HEK293 (cell line): ENCODE measurements around the gene NPTX1.

Experiments used
- GLIS2 ChIP-seq: fragments of 450-650 bp; formaldehyde crosslinking; IDR thresholded peaks from 2 replicates; pipeline ENCODE4 v1.5.1; 2016; ENCODE audit warnings: missing biosample characterization, missing genetic modification characterization
- HOXA7 ChIP-seq: sonication (generic); formaldehyde crosslinking; IDR thresholded peaks from 2 replicates; pipeline ENCODE4 v1.8.1; 2022; ENCODE audit warnings: missing genetic modification reagents, borderline replicate concordance
- MZF1 ChIP-seq: fragments of 450-650 bp; formaldehyde crosslinking; IDR thresholded peaks from 2 replicates; pipeline ENCODE4 v1.5.1; 2017; ENCODE audit warnings: missing biosample characterization, missing genetic modification characterization, borderline replicate concordance
- OSR2 ChIP-seq: fragments of 450-650 bp; formaldehyde crosslinking; IDR thresholded peaks from 2 replicates; pipeline ENCODE4 v1.5.1; 2016; ENCODE audit warnings: missing biosample characterization, missing genetic modification characterization
- PRDM1 ChIP-seq: fragments of 450-650 bp; formaldehyde crosslinking; IDR thresholded peaks from 2 replicates; pipeline ENCODE4; 2016; ENCODE audit warnings: missing biosample characterization, missing genetic modification characterization
- PRDM6 ChIP-seq: fragments of 450-650 bp; formaldehyde crosslinking; IDR thresholded peaks from 2 replicates; pipeline ENCODE4 v1.5.1; 2017; ENCODE audit warnings: missing biosample characterization, missing genetic modification characterization
- REPIN1 ChIP-seq: fragments of 450-650 bp; formaldehyde crosslinking; IDR thresholded peaks from 2 replicates; pipeline ENCODE4 v1.5.1; 2017; ENCODE audit warnings: missing biosample characterization, missing genetic modification characterization, low read depth
- REST ChIP-seq: fragments of 450-650 bp; formaldehyde crosslinking; IDR thresholded peaks from 2 replicates; pipeline ENCODE4 v1.5.1; 2016; ENCODE audit warnings: missing biosample characterization, missing genetic modification characterization
- SP2 ChIP-seq: fragments of 450-650 bp; formaldehyde crosslinking; IDR thresholded peaks from 2 replicates; pipeline ENCODE4 v1.5.1; 2016; ENCODE audit warnings: missing biosample characterization, missing genetic modification characterization
- ZEB2 ChIP-seq: fragments of 450-650 bp; formaldehyde crosslinking; IDR thresholded peaks from 2 replicates; pipeline ENCODE4 v1.5.1; 2016; ENCODE audit warnings: missing biosample characterization, missing genetic modification characterization
- ZNF157 ChIP-seq: fragments of 450-650 bp; formaldehyde crosslinking; IDR thresholded peaks from 2 replicates; pipeline ENCODE4 v1.5.1; 2016; ENCODE audit warnings: missing biosample characterization, missing genetic modification characterization
- ZNF214 ChIP-seq: fragments of 450-650 bp; formaldehyde crosslinking; IDR thresholded peaks from 2 replicates; pipeline ENCODE4 v1.5.1; 2017; ENCODE audit warnings: missing biosample characterization, mild to moderate bottlenecking, missing genetic modification characterization, borderline replicate concordance
- ZNF239 ChIP-seq: fragments of 450-650 bp; formaldehyde crosslinking; IDR thresholded peaks from 2 replicates; pipeline ENCODE4 v1.5.1; 2016; ENCODE audit warnings: missing biosample characterization, missing genetic modification characterization
- ZNF311 ChIP-seq: fragments of 450-650 bp; formaldehyde crosslinking; IDR thresholded peaks from 2 replicates; pipeline ENCODE4 v1.5.1; 2017; ENCODE audit warnings: missing biosample characterization, missing genetic modification characterization, borderline replicate concordance
- ZNF354C ChIP-seq: fragments of 450-650 bp; formaldehyde crosslinking; IDR thresholded peaks from 2 replicates; pipeline ENCODE4 v1.5.1; 2016; ENCODE audit warnings: missing biosample characterization, missing genetic modification characterization, low read depth, borderline replicate concordance
- ZNF37A ChIP-seq: fragments of 450-650 bp; IDR thresholded peaks from 2 replicates; pipeline ENCODE4 v1.5.1; 2018; ENCODE audit warnings: missing biosample characterization, missing genetic modification characterization
- ZNF391 ChIP-seq: fragments of 450-650 bp; formaldehyde crosslinking; IDR thresholded peaks from 2 replicates; pipeline ENCODE4 v1.5.1; 2016; ENCODE audit warnings: low read depth, missing biosample characterization, missing genetic modification characterization, borderline replicate concordance
- ZNF518A ChIP-seq: fragments of 450-650 bp; formaldehyde crosslinking; conservative IDR thresholded peaks from 2 replicates; pipeline ENCODE4 v1.5.1; 2016; ENCODE audit warnings: low read depth, missing biosample characterization, missing genetic modification characterization
- ZNF529 ChIP-seq: fragments of 450-650 bp; formaldehyde crosslinking; IDR thresholded peaks from 2 replicates; pipeline ENCODE4 v1.5.1; 2017; ENCODE audit warnings: missing genetic modification characterization, missing biosample characterization; ENCODE audit not compliant: insufficient replicate concordance
- ZNF548 ChIP-seq: fragments of 450-650 bp; formaldehyde crosslinking; IDR thresholded peaks from 2 replicates; pipeline ENCODE4 v1.5.1; 2016; ENCODE audit warnings: missing biosample characterization, missing genetic modification characterization
- ZNF600 ChIP-seq: fragments of 450-650 bp; formaldehyde crosslinking; IDR thresholded peaks from 2 replicates; pipeline ENCODE4 v1.5.1; 2016; ENCODE audit warnings: missing biosample characterization, missing genetic modification characterization
- ZNF623 ChIP-seq: fragments of 450-650 bp; formaldehyde crosslinking; IDR thresholded peaks from 2 replicates; pipeline ENCODE4 v1.5.1; 2016; ENCODE audit warnings: missing biosample characterization, missing genetic modification characterization
- TF ChIP-seq, protein P1 (sequence below): fragments of 450-650 bp; formaldehyde crosslinking; IDR thresholded peaks from 2 replicates; pipeline ENCODE4 v1.5.1; 2017; ENCODE audit warnings: missing biosample characterization, mild to moderate bottlenecking, missing genetic modification characterization, moderate library complexity

The NPTX1 gene

GRCh38 chr17:80476877-80477646 lies 655 bp upstream of the NPTX1 start (continued):
- TF ChIP-seq, protein P1, sequence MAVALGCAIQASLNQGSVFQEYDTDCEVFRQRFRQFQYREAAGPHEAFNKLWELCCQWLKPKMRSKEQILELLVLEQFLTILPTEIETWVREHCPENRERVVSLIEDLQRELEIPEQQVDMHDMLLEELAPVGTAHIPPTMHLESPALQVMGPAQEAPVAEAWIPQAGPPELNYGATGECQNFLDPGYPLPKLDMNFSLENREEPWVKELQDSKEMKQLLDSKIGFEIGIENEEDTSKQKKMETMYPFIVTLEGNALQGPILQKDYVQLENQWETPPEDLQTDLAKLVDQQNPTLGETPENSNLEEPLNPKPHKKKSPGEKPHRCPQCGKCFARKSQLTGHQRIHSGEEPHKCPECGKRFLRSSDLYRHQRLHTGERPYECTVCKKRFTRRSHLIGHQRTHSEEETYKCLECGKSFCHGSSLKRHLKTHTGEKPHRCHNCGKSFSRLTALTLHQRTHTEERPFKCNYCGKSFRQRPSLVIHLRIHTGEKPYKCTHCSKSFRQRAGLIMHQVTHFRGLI (tag by site-specific recombination), result no peak
- no peak for TF ChIP-seq ZNF239 (tag by site-specific recombination)
- no peak for TF ChIP-seq PRDM6 (tag by site-specific recombination)
- TF ChIP-seq GLIS2 (tag by site-specific recombination), result peak; percentile 83
- TF ChIP-seq MZF1, result no peak
- no peak for TF ChIP-seq ZNF157 (tag by site-specific recombination)
- no peak for TF ChIP-seq REPIN1 (tag by site-specific recombination)
- TF ChIP-seq ZNF37A (tag by site-specific recombination), result no peak
- TF ChIP-seq ZNF354C (tag by site-specific recombination), result no peak
- TF ChIP-seq OSR2 (tag by site-specific recombination), result no peak
- 0 out of 2 replicates have a peak, but pooled peaks have one; percentile 57 for TF ChIP-seq ZNF600 (tag by site-specific recombination)
- TF ChIP-seq PRDM1 (tag by site-specific recombination), result no peak
- no peak for TF ChIP-seq REST (tag by site-specific recombination)
- peak; percentile 67 for TF ChIP-seq SP2 (tag by site-specific recombination)
- peak; percentile 86 for TF ChIP-seq ZEB2 (tag by site-specific recombination)
- no peak for TF ChIP-seq ZNF623 (tag by site-specific recombination)
- no peak for TF ChIP-seq ZNF529
- TF ChIP-seq ZNF391 (tag by site-specific recombination), result no peak
- TF ChIP-seq ZNF214, result no peak
- no peak for TF ChIP-seq ZNF311 (tag by site-specific recombination)
- no peak for TF ChIP-seq ZNF518A (tag by site-specific recombination)
- no peak for TF ChIP-seq ZNF548 (tag by site-specific recombination)
- no peak for TF ChIP-seq HOXA7 (CRISPR knock-in tag)
